Natural killer cell (primary cell): ENCODE data around the gene HOXB7. TPM values are rescaled to one million over a fixed set of nuclear protein-coding genes. Genes with fewer than 3 reads are reported as not detected.

ENCODE experiments used
- ATAC-seq, 3 donors: fragments of 150-1000 bp in 2 of 3; fragments of 200-7000 bp in 1 of 3; cut with Tn5 transposase; 1 replicate in 1 of 3; 2 replicates in 2 of 3; pipeline ENCODE4 v1.10.0; 2021; ENCODE audit warnings: mild to moderate bottlenecking in 2 of 3, moderate library complexity in 2 of 3
- DNase-seq, 2 donors: peaks; one replicate each; pipeline versions ENCODE4 v3.0.0 to v3.0.0-alpha.2; 2013 to 2021; ENCODE audit warnings: mixed read lengths in 1 of 2
- H3K27ac ChIP-seq: one replicate; pipeline ENCODE4 v1.5.1; 2013; ENCODE audit warnings: mild to moderate bottlenecking, low read length
- H3K27me3 ChIP-seq: one replicate; pipeline ENCODE4 v1.6.1; 2013; ENCODE audit warnings: low read length; ENCODE audit not compliant: control insufficient read depth, insufficient read depth
- H3K36me3 ChIP-seq: one replicate; pipeline ENCODE4 v1.6.1; 2013; ENCODE audit warnings: low read length; ENCODE audit not compliant: control insufficient read depth, insufficient read depth
- H3K4me1 ChIP-seq: one replicate; pipeline ENCODE4 v1.6.1; 2013; ENCODE audit warnings: low read length; ENCODE audit not compliant: control insufficient read depth, insufficient read depth
- H3K4me3 ChIP-seq: one replicate; pipeline ENCODE4 v1.5.1; 2013; ENCODE audit warnings: low read length
- H3K9me3 ChIP-seq: one replicate; pipeline ENCODE4 v1.6.1; 2013; ENCODE audit warnings: low read length; ENCODE audit not compliant: control insufficient read depth, insufficient read depth
- H3K27ac Mint-ChIP-seq, 2 donors: one replicate each; pipeline ENCODE4 v1.8.0; 2022; ENCODE audit warnings: mild to moderate bottlenecking in 2 of 2, mixed read lengths in 2 of 2, moderate library complexity in 1 of 2
- H3K27me3 Mint-ChIP-seq, 2 donors: one replicate each; pipeline ENCODE4 v1.8.0; 2022; ENCODE audit warnings: low read depth in 2 of 2, mixed read lengths in 2 of 2
- H3K36me3 Mint-ChIP-seq: one replicate; pipeline ENCODE4 v1.8.0; 2022; ENCODE audit warnings: mixed read lengths
- H3K4me1 Mint-ChIP-seq, 2 donors: one replicate each; pipeline ENCODE4 v1.8.0; 2022; ENCODE audit warnings: mixed read lengths in 2 of 2
- H3K4me3 Mint-ChIP-seq: one replicate; pipeline ENCODE4 v1.8.0; 2022; ENCODE audit warnings: mild to moderate bottlenecking, moderate library complexity, mixed read lengths
- H3K9me3 Mint-ChIP-seq, 2 donors: one replicate each; pipeline ENCODE4 v1.8.0; 2022; ENCODE audit warnings: mixed read lengths in 2 of 2
- WGBS: methylation state at CpG from one replicate; pipeline ENCODE4 v1.1.7; 2013; ENCODE audit warnings: missing lambda C conversion rate; ENCODE audit not compliant: insufficient coverage; 5-methylcytosine and 5-hydroxymethylcytosine counted together
- intact Hi-C: fragments of 100-400 bp; cut with micrococcal nuclease; formaldehyde crosslinking; loops from one replicate; pipeline ENCODE4 v1.14.2; 2022
- total RNA-seq, 4 donors: library from RNA; stranded (reverse); fragments of 120-200 nt in 1 of 4; gene quantifications; one replicate each; pipeline versions ENCODE4 v1.2.3 to v1.2.4, GENCODE V29; 2013 to 2022
- TF ChIP-seq, protein P1 (sequence below): fragments of 200-600 bp; IDR thresholded peaks from one replicate; pipeline ENCODE4 v1.8.0; 2022; ENCODE audit warnings: antibody characterized with exemption

Gene HOXB7
- total RNA-seq, 3 donors from 2014 or later (not counting 1 experiment from before 2014, with no cell fraction given), result 0.45 to 1.4 (median 0.97) TPM

- Histone ChIP-seq H3K27me3 (peaks cover 30% of the 10 kb centered on the region), H3K4me3 (peak overlapping the region; percentile 63), H3K9me3 (no peaks in the 10 kb centered on the region), H3K27ac (no peak overlapping the region), H3K4me1 (peaks cover 22% of the 10 kb centered on the region), H3K36me3 (no peaks in the 10 kb centered on the region)
- Mint-ChIP-seq H3K4me3 (peak overlapping the region; percentile 84), H3K27me3 (peaks cover 35 to 51% of the 10 kb centered on the region in 2 donors), H3K9me3 (no peaks in the 10 kb centered on the region), H3K4me1 (peaks cover 13 to 24% of the 10 kb centered on the region in 2 donors), H3K27ac (peak overlapping the region in 1 of 2 donors; percentile 73), H3K36me3 (no peaks in the 10 kb centered on the region)
- intact Hi-C loops, result no loop called here
- TF ChIP-seq, protein P1, sequence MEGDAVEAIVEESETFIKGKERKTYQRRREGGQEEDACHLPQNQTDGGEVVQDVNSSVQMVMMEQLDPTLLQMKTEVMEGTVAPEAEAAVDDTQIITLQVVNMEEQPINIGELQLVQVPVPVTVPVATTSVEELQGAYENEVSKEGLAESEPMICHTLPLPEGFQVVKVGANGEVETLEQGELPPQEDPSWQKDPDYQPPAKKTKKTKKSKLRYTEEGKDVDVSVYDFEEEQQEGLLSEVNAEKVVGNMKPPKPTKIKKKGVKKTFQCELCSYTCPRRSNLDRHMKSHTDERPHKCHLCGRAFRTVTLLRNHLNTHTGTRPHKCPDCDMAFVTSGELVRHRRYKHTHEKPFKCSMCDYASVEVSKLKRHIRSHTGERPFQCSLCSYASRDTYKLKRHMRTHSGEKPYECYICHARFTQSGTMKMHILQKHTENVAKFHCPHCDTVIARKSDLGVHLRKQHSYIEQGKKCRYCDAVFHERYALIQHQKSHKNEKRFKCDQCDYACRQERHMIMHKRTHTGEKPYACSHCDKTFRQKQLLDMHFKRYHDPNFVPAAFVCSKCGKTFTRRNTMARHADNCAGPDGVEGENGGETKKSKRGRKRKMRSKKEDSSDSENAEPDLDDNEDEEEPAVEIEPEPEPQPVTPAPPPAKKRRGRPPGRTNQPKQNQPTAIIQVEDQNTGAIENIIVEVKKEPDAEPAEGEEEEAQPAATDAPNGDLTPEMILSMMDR, result no peak
- 88% methylated on average over 1 of the region's 1 CpG for WGBS
- DNase-seq (no peak), ATAC-seq (no peak)
Observed at GRCh38 chr17:48647963-48648245, 37.1 kb upstream of the HOXB7 start.

DNA sequence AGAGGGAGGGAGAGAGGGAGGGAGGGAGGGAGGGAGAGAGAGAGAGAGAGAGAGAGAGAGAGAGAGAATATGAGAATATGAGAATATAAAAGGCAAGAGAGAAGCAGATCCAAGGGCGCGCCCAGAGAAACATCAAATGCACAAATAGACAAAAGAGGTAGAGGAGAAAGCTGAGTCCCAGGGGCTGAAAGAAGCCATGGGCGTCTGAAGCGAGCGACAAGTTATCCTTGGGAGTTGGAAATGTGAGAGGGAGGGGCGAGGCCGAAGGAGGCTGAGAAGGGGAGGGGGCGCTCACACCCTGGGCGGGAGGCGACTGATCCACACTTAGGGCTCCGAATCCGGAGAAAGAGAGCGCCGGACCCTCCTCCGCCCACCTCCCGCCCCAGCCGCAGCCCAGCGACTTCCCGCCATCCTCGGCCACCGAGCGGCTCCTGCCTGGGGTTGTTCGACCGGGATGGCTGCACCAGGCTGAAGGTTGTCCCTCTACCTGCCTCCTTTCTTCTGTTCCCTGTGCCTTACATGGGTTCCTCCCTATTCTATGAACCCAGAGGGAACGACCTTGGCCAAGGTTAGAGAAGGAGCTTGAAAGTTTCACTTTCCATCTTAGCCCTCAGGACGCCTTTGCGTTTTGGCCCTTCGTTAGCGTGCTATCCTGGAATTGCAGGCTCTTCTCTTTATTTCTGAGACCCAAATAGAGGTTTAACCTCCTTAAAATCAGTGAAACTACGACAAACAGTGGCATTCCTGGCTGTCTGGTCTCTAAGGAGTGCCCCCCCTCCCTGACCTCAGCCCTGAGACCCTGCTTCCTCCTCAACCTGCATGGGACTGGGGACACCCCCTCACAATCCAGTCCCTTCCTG, 36.5 kb upstream of the HOXB7 start:
- Histone ChIP-seq H3K9me3 (no peaks in the 10 kb centered on the region), H3K4me3 (peak overlapping the region; percentile 63), H3K27ac (no peak overlapping the region), H3K36me3 (no peaks in the 10 kb centered on the region), H3K27me3 (peaks cover 36% of the 10 kb centered on the region), H3K4me1 (peaks cover 22% of the 10 kb centered on the region)
- peaks cover 38 to 57% of the 10 kb centered on the region in 2 donors for H3K27me3 Mint-ChIP-seq
- TF ChIP-seq, protein P1, result no peak
- peaks cover 11 to 26% of the 10 kb centered on the region in 2 donors for H3K4me1 Mint-ChIP-seq
- H3K27ac Mint-ChIP-seq, result peak overlapping the region in 1 of 2 donors; percentile 73
- H3K4me3 Mint-ChIP-seq, result peak overlapping the region; percentile 87
- DNase-seq, result peak in 1 of 2 donors; percentile 43
- no peaks in the 10 kb centered on the region for H3K36me3 Mint-ChIP-seq
- no peaks in the 10 kb centered on the region for H3K9me3 Mint-ChIP-seq
- 2% methylated on average over 29 of the region's 30 CpGs for WGBS
- ATAC-seq, result peak in 2 of 3 donors; percentile 38 to 45
- intact Hi-C loops, result no loop called here

- H3K4me3 ChIP-seq, result peak overlapping the region; percentile 63
- H3K9me3 ChIP-seq, result no peaks in the 10 kb centered on the region
- Mint-ChIP-seq H3K4me1 (peaks cover 12 to 33% of the 10 kb centered on the region in 2 donors), H3K4me3 (peak overlapping the region; percentile 87), H3K27ac (peak overlapping the region in 1 of 2 donors; percentile 73), H3K9me3 (no peaks in the 10 kb centered on the region), H3K36me3 (peaks cover under 1% of the 10 kb centered on the region), H3K27me3 (peaks cover 45 to 64% of the 10 kb centered on the region in 2 donors)
- ATAC-seq (peak; percentile 70 to 76 (median 70)), DNase-seq (peak in 1 of 2 donors; percentile 60)
- peaks cover 22% of the 10 kb centered on the region for H3K4me1 ChIP-seq
- H3K27me3 ChIP-seq, result peaks cover 41% of the 10 kb centered on the region
- intact Hi-C loops, result no loop called here
- WGBS, result 8% methylated on average over 75 of the region's 80 CpGs
- H3K36me3 ChIP-seq, result no peaks in the 10 kb centered on the region
- TF ChIP-seq, protein P1, result no peak
- H3K27ac ChIP-seq, result no peak overlapping the region
Observed at GRCh38 chr17:48646183-48647102, 35.6 kb upstream of the HOXB7 start.
